GM21390 (cell line): ENCODE measurements around the gene C20orf204.

ENCODE experiments used
- ATAC-seq: cut with Tn5 transposase; IDR thresholded peaks from one replicate; pipeline ENCODE4 v1.9.1; 2021; ENCODE audit not compliant: unreplicated experiment

The C20orf204 gene

GRCh38 chr20:64070244-64070993, 34.4 kb downstream of the C20orf204 start:
- no peak for ATAC-seq

- no peak for ATAC-seq
Measured at GRCh38 chr20:64071341-64072332, 35.7 kb downstream of the C20orf204 start.

DNA sequence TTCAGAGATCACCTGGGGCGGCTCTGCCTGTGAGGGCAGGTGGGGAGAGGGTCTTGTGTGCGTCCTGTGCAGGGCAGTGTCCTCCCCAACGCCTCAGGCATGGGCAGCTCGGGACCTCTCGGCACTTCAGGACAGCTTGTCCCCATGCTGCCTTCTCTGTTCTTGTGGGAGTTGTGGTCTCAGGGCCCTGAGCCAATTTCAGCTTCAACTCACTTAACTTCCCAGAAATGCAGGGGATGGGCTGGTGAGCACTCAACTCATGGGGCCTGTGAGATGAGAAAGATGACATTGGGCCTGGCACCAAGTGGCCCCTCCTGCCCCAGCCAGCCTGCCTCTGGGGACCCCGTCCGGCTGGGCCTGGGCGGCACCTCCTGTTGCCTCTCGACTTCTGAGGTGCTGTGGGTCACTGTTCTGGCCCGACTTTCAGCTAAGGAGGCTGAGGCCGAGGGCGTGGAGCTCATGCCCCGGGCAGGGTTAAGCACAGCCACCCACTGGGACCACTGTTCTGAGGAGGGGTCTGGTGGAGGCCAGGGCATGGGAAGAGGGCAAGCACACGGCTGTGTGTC, 36.6 kb downstream of the C20orf204 start:
- no peak for ATAC-seq

GRCh38 chr20:64073476-64074183, 37.6 kb downstream of the C20orf204 start:
- ATAC-seq = no peak

GRCh38 chr20:64074184-64074789, 38.3 kb downstream of the C20orf204 start:
- no peak for ATAC-seq

GRCh38 chr20:64074963-64075362, 39.0 kb downstream of the C20orf204 start:
- ATAC-seq = no peak

- ATAC-seq = no peak
Measured at GRCh38 chr20:64075556-64075955, 39.6 kb downstream of the C20orf204 start.

DNA sequence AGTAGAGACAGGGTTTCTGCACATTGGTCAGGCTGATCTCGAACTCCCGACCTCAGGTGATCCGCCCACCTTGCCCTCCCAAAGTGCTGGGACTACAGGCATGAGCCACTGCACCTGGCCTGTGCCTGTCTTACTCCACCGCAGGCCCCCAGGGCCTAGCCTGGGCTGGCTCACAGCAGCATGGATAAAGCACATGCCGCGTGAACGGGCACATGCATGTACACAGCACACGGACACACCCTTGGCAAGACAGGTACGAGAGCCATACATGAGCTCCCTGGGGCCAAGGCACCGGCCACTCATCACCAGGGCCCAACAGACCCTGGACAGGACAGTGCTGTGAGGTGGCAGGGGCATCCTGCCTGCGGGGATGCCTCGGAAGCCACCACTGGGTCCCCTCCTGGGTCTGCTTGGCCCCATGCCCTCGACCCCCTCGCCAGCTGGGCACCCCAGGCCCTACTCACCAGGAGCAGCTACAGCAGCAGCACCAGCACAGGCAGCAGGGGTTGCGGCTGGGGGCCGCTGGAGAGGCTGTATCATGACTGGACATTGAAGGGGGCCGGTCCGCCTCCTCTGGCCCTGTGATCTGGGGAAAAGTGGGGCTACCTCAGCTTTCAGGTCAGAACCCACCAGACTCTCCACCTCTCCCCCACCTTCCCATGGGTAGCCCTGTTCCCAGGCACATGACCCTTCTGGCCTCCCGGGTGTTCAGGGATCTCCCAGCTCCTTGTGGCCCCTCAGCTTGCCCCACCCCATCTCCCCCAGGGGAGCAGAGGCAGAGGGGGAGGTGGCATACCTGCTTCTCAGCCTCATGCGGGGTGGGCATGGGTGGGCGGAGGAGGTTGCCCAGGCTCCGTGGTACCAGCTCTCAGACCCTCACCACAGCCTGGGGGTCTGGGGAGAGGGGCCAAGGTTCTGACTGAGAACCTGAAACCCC, 40.3 kb downstream of the C20orf204 start:
- no peak for ATAC-seq

DNA sequence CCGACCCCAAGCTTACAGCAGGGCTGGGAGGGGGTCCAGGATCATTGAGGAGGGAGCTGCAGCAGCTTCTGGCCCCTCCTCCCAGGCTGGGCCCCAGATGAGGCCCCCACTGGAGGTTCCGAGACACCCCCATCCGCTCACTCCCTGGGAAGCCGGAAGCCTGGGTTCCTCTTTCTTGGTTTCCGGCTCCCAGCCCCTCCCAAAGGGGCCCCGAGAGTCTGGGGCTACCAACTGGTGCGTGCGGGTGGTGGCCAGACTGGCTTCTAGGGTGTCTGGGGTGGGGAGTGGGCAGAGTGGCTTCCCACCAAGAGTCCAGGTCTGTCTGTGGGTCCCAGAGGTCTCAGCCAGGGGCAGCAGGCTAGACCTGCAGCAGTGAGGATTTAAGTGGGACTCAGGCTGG, 41.1 kb downstream of the C20orf204 start:
- no peak for ATAC-seq

- no peak for ATAC-seq
Measured at GRCh38 chr20:64077541-64077875, 41.5 kb downstream of the C20orf204 start.

DNA sequence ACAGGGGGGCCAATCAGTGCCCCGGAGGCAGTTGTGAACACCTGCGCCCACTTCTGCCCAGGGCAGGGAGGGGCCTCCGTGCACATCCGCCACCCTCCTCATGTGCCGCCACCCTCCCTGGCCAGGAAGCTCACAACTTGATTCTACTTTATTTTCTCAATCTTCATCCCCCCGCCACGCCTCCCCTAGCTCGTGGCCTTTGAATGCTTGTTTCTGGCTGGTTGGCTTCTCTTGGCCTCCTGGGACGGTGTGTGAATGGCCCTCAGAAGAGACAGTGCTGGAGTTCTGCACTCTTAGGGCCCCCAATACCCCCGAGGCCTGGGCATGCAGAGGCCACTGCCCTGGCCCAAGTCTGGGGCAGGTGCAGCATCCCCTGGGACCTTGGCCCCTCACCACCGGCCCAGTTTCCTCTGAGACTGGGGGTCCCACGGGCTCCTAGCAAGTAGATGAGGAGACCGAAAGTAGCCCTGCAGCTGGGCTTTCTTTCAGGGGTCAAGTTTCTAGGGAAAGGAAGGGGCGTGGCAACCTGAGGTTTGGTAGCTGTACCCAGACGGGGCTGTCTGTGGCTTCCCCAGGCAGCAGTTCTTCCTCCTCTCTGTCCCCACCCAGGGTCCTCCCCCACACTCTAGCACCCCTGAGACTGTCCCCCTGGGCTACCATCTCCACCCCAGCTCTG, 42.0 kb downstream of the C20orf204 start:
- no peak for ATAC-seq

- ATAC-seq = no peak
Measured at GRCh38 chr20:64078934-64079272, 42.9 kb downstream of the C20orf204 start.

DNA sequence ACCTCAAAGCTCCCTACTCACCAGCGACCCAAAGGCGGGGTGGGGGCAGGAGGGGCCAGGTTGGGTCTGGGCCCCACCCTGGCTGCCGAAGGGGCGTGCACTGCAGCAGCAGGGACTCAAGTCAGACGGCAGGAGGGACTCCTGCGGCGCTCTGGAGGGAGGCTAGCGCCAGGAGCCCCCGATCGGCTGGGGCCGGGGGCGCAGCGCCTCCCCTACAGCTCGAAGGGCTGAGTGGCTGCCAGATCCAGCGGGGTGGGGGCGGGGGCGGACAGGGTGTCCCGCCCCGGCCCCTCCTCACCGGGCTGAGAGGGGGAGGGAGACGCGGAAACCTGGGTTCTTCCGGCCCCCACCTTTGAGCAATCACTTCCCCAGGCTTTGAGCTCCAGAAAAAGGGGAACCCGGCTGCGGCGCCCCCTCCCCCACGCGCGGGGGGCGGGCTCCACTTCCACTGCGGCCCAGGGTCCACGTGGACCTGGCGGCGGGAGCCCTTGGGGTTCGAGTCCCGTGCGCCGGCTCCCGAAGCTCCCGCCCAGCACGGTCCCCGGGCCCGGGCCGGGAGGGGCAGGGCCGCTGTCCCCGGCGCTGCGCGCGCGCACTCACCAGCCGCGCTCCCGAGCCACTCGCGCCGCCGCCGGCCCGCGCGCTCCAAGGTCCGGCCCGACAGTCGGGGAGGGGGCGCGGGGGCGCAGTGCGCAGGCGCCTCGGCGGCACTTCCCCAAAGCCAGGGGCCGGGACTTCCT, 43.5 kb downstream of the C20orf204 start, which contains the start of gene RGS19:
RGS19 (minus strand) TSS at position 246 of the 740 bp plus-strand sequence. CDS start 2,632 bp downstream, outside the sequence.
- ATAC-seq = no peak

DNA sequence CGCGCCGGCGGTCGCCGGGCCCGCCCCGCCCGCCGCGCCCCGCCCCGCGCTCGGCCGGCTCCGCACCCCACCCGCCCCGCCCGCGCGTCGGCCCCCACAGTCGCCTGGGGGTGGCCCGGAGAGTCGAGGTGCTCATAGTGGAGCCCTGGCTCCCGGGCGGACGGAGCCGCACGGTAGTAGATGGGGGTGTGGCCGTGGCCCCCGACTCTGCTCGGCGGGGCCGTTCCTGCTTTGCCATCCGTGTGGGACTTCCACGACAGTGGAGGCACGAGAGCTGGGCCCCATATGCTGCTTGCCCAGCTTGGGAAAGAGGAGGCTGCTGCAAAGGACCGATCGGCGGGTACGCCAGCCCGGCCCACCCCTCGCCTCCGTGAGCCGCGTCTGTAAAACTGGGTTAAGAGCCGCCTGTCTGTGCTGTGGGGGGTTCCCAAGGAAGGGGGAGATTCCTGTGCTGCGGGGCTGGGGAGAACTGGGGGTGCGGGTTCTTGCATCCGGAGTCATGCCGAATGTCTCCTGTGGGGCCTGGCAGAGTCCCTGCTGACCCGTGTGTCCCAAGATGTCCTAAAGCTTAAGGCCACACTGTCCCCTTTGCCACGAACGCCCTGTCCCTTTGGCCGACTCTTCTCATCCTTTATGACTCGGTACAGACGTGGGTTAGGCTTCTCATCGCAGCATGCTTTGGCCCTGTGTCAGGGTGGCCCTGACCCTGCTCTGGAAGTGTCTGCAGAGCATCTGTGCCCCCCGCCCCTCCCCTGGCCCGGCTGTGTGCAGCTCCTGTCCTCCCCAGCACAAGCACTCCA, 44.2 kb downstream of the C20orf204 start, which contains the start of gene OPRL1:
OPRL1 (plus strand) TSS at position 70 of the 800 bp plus-strand sequence. CDS start 12,639 bp downstream, outside the sequence.
- no peak for ATAC-seq

DNA sequence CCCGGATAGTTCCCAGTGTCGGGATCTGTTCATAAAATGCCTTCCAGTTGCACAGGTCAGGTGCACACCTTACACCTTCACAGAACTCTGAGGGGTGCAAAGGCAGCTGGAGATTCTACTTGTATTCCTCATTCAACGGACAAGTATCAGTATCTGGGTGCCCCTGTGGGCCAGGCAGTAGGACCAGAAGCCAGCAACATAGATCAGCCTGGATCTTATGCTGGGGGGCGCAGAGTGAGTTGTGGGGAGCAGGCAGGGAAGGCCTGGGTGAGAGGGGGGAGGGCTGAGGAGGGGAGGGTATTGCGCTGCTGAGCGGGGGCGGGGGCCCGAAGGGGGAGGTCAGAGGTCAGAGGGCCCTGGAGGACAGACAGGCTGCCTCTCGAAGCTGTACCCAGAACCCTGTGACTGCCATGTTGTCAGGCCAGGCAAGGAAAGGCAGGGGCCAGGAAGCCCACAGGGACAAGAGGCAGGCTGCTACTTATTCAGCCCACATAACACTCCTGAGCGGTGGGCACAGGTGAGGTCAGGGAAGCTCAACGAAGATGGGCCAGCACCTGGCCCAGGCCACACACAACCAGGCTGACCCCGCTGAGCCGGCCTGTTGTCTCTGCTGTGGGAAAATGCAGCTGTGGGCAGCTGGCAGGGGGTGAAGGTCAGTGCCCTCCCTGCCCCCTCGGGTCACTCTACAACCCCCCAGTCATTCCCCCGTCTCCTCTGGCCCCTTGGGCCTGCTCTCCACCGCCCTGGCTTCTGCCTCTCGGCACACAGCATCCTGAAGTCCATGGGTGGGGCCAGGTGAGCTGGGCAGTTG, 45.0 kb downstream of the C20orf204 start:
- no peak for ATAC-seq

DNA sequence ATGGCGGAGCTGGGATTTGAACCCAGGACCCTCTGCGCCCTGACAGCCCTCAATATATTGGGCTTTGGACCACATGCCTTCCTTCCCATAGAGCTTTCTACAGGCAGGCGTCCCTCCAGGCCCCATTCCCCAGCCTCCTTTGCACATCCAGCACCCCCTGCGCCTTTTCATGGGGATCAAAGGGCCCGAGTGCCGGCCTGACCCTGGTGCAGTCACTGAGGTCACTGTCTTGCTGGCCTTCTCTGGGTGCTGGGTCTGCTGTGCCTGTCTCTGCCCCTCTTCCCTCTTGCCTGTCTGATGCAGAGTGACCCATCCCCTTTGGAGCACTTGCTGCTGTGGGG, 45.6 kb downstream of the C20orf204 start:
- no peak for ATAC-seq
